HG02973 (cell line): ENCODE measurements around the gene NOX5.

Experiments
- ATAC-seq: cut with Tn5 transposase; IDR thresholded peaks from one replicate; pipeline ENCODE4 v1.9.1; 2021; ENCODE audit warnings: moderate library complexity; ENCODE audit not compliant: unreplicated experiment

NOX5 gene

DNA sequence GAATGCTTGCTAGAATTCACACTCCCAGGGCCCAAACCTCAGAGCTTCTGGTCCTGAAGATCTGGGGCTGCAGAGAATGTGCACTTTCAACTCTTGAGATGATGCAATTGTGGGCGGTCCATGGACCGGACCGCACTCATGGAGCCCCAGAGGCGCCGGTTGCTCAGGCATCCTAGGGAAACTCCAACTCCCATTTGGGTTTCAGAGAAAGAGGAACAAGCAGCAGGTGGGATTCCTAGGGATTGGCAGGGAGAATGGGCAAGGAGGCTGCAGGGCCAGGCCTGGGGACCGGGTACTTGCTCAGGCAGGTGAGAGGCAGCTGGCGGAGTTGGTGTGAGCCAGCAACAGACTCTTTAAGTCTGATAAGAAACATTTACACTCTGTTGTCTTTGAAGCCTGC is 3.5 kb downstream of the NOX5 start:
- ATAC-seq = no peak

DNA sequence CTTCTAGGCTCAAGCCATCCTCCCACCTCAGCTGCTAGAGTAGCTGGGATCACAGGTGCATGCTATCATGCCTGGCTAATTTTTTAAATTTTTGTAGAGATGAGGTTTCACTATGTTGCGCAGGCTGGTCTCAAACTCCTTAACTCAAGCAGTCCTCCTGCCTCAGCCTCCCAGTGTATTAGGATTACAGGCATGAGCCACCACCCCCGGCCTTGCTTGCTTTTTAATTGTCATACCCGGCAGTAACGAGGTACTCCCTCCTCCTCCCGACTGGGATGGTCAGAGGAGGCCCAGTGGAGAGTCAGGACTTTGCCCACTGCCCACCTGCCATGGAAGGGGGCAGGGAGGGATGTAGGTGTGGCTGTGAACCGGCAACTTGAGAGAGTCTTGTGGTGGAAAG is 4.5 kb downstream of the NOX5 start:
- no peak for ATAC-seq

DNA sequence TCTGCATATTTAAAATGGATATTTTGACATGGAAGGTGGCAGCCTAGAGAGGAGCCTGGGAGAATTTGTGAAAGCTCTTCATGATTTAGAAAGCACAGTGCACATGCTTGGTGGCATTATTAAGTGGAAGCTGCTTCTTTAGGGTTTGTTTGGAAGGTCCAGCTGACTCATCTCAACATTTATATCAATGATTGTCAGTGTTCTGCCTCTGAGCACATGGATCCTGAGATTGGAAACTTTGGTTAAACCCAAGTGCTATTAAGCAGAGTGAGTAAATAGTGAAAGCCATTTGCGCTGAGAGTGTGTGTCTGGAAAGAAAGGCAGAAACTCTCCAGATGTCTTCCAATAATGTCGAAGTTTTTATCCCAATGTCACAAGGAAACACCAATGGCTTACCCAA is 7.4 kb downstream of the NOX5 start:
- ATAC-seq = no peak

DNA sequence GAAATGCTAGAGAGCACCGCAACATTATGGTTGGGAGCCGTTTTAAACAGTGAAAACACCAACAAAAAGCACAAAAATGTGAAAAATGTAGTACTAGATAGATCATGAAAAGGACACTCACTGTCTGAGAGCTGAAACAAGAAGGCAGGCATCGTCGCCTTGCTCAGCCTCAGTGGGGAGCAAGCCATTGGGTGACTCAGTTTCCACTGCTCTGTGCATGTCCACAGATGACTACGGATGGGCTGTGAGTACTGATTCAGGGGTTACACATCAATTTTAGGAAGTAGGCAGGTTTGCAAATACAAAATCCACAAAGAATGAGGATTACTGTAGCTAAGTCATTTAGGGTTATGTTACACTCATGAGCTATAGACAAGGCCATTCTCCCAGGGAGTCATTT is 10.8 kb downstream of the NOX5 start:
- ATAC-seq = no peak

DNA sequence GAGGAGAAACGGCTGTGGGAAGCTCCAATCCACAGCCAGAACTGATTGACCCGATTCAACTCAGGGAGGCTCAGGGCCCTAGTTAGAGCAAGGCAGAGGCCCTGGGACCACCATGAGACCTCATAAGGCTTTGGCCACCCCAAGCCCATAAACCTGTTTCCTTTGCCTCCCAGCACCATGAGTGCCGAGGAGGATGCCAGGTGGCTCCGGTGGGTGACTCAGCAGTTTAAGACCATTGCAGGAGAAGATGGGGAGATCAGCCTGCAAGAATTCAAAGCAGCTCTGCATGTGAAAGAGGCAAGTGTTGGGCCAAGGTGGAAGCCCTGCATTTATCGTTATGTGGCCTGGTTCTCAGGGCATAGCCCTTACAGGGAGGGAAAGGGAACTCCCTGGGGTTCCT is 11.9 kb downstream of the NOX5 start:
- no peak for ATAC-seq

DNA sequence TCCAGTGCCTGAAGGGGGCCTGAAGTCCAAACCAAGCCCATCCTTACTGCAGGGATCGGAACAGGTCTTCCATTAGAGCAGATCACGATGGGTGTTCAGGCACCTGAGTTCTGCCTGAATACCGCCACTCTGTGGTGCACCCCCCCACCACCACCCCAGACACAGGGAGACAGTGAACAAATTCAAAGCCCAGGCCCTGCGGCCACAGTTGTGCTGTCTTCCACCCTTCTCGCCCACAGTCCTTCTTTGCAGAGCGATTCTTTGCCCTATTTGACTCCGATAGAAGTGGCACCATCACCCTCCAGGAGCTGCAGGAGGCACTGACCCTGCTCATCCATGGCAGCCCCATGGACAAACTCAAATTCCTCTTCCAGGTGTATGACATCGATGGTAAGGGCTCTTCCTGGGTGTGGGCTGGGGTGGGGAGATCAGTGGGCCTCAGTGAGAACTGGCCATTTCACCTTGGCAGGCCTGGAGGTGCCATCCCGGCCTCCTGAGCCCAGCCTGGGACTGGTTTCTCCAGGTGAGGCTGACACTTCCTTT is 13.6 kb downstream of the NOX5 start:
- no peak for ATAC-seq

DNA sequence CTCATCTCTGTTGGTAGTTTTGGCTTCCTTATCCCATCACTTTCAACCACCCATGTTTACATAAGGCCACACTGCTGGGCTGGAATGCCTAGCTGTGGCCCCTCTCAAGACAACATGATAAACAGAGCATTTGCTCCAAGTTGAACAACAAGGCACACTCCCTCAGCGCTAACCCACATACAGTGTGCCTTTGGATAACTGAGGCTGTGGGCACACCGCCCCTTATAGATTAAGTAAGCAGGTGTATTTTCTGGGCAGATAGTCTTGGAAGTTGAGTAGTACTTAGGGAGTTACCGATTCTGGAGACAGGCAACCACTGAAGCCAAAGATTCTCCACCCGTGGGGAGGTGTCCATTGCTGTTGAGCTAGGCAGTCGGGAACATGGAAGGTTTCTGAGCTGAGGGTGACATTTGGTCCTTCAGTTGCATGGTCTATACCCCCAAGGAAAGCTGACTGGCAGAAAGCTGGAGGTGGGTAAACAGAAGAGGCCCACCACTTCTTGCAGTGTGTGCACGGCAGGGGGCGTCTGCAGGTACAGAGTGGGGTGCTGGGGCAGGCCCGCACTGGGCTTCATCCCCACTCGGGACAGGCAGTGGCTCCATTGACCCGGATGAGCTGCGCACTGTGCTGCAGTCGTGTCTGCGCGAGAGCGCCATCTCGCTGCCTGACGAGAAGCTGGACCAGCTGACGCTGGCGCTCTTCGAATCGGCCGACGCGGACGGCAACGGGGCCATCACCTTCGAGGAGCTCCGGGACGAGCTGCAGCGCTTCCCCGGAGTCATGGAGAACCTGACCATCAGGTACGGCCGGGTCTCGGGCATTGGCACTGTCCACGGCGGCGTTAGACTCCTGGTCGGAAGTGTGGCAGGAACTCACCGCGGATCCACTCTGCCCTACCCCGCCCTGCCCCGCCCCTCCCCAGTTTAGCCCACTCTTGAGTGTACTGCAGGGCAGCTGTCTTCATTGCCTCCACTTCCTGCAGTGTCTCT is 16.8 kb downstream of the NOX5 start:
- no peak for ATAC-seq

DNA sequence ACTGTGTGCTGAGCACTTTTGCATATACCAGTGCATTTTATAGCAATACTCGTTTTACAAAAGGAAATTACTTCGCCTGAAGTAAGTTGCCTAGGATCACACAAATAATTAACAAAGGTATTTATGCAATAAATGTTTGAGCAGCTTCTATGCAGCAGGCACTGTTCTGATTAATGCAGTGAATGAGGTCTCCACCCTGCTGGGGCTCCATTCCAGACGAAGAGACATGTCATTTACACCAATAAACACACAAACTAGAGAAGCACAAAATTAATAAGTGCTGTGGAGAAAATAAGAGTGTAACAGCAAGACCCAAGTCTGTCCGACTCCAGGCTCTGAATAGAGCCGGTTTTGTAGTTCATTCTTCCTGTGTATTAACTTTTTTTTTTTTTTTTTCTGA is 17.5 kb downstream of the NOX5 start:
- no peak for ATAC-seq

DNA sequence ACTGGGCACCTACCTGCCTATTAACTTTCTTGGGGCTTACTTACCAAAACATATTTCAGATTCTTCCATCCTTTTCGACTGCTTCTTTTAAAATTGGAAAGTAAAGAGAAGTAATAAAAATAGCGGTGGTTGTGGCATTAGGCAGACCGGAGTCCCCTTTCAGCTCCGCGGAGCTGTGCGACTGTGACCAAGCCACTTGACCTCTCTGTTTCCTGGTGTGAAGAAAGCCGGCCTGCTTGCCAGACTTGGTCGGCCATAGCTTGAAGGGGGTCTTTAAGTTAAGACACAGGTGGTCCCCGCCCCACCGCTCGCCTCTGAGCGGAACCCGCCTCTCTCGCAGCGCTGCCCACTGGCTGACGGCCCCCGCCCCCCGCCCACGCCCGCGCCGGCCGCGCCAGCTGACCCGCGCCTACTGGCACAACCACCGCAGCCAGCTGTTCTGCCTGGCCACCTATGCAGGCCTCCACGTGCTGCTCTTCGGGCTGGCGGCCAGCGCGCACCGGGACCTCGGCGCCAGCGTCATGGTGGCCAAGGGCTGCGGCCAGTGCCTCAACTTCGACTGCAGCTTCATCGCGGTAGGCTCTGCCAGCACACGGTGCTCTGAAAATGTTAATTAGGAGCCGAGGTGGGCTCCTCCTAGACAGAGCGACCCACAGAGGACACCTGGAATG is 18.3 kb downstream of the NOX5 start:
- ATAC-seq = no peak

DNA sequence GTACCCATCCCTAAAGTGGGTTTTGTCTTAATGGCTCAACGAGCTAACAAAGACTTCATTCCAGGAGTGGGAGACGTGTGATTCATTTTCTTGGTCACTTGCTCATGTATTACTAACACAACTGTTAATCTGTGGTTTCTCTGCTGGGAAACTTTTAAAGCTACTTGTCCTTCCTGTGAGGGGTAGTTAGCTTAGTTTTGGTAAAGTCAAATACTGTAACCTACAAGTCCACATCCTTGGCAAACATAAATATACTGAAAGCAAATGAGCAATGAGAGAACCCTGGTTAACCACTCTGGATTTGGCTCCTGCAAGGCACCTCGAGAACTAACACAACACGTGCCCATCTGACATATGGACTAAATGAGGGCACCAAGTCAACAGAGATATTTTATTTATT is 19.9 kb downstream of the NOX5 start:
- ATAC-seq = no peak

DNA sequence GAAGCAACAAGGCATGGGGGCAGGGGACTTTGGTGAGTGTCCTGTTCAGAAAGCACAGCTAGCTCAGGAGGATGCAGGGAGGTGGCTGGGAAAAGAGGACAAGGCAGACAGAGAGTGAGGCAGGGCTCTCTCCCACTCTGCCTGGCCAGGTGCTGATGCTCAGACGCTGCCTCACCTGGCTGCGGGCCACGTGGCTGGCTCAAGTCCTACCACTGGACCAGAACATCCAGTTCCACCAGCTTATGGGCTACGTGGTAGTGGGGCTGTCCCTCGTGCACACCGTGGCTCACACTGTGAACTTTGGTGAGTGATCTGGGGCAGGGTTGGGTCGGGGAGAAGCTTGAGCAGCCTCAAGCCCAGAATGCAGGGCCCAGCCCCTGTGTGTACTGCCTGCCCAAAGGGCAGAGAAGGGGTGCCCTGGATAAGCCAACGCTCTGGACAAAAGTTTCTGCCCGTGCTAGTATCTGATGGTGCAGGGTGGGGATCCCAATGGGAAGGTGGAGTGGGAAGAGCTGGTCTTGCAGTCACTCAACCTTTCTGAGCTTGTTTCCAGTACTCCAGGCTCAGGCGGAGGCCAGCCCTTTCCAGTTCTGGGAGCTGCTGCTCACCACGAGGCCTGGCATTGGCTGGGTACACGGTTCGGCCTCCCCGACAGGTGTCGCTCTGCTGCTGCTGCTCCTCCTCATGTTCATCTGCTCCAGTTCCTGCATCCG is 20.9 kb downstream of the NOX5 start:
- ATAC-seq = no peak

DNA sequence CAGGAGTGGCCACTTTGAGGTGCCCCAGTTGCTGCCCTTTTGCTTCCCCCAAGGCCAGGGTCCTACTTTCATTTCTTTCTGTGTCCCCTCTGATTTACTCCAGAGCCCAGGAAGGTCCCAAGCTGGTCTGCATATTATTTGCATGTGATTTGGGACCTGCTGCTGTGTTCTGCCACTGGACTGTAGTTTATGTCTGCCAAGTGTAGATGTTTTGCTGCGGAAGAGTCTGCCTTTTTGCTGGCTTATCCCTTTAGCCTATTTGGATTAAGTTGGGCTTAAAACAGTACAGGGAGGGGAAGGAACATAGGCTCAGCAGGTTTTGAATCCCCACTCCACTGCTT is 21.4 kb downstream of the NOX5 start:
- ATAC-seq = no peak

DNA sequence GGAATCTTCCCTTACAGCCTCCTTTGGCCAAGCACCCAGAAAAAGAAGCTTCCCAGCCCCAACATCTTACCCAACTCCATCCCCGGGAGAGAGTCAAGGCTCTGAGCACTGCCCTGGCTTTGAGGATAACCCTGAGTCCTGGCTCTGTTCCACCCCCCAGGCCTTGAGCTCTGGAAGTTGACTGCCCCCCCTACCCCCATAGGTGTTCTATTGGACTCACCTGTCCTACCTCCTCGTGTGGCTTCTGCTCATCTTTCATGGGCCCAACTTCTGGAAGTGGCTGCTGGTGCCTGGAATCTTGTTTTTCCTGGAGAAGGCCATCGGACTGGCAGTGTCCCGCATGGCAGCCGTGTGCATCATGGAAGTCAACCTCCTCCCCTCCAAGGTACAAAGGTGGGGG is 22.3 kb downstream of the NOX5 start:
- no peak for ATAC-seq

DNA sequence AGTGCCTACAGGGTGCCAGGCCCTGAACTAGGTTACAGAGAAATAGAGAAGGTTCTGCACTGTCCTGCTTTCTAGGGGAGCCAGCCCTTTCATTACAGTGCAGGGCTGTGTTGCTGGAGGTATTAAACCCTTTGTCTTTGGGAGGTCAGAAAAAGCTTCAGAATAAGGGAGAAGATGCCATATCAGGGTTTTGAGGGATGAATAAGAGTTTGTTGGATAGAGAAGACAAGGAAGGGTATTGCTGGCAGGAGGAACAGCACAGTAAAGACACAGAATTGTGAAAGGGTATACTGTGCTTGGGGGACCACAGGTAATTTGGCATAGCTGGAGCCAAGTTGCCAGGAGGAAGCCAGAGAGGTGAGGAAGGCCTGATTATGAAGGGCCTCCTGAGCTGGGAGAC is 23.0 kb downstream of the NOX5 start:
- ATAC-seq = no peak

DNA sequence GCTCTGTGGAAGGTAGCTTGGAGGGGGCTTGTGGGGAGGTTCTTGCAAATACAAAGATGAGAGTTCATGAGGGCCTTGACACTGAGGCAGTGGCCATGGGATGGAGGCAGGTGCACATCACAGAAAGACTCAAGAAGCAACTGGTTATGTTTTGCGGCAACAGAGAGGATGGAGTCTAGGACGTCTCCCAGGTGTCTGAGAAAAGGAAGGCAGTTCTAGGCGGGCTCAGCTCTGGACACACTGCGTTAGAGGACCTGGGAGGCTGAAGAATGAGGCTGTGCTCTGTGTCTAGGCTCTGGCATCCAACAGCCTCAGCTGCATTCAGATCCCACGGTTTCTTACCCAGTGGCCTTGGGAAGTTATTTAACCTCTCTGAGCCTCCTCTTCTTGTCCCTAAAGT is 23.5 kb downstream of the NOX5 start:
- no peak for ATAC-seq

DNA sequence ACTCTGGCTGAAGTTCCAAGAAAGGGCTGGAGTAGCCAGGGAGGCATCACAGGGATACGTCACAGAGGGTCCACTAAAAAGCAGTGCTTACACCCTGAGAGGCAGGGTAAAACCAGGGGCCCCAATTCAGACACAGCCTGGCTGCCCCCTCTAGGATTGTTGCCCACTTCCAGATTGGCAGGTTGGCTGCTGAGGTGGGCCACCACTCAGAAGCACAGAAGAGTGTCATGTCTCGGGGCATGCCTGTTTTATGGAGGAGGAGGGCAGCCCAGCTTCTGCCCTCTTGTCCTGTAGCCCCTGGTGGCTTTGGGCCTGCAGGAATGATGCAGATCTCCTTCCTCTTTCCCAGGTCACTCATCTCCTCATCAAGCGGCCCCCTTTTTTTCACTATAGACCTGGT is 24.0 kb downstream of the NOX5 start:
- ATAC-seq = no peak

DNA sequence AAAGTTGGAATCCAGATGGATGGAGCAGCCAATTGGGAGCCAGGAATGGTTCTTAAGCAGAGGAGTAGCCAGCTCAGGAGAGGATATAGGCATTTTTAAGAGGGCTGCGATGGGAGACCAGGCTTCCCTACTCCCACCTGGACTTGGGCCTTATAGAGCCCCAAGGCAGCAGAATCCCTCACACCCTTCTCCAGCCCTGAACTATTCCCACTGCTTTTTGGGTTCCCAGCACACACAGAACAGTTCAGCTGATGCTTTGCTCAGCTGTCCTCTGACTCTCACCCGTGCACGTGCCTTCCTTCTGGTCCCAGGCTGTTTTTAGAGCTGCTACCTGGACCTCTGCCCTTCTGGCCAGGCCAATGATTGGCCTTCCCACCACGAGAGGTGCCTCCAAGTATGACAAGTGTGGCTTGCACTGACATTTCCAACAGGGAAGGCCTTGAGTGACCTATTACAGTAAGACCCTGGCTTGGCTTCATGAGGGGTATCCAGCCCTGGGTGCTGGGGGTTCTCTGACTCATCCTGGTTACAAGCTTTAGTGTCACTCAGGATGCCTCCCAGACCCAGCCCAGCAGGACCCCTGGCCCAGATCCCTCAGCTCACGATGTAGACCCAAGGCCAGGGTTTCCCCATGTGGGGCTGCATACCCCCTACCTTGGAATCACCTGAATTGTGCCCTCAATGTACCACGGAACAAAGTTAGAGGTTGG is 25.2 kb downstream of the NOX5 start:
- ATAC-seq = no peak

DNA sequence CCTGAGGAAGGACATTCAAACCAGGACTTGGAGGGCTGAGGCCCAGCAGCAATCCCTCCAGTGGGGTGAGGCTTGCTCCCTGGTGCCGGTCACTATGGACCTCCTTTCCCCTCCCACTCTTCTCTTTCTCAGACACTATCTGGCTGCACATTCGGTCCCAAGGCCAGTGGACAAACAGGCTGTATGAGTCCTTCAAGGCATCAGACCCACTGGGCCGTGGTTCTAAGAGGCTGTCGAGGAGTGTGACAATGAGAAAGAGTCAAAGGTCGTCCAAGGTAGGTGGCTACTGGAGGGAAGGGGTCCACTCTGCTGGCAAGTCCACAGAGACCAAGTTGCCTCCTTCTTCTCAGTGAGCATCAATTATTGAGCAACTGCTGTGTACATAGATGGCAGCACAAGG is 28.0 kb downstream of the NOX5 start:
- no peak for ATAC-seq

DNA sequence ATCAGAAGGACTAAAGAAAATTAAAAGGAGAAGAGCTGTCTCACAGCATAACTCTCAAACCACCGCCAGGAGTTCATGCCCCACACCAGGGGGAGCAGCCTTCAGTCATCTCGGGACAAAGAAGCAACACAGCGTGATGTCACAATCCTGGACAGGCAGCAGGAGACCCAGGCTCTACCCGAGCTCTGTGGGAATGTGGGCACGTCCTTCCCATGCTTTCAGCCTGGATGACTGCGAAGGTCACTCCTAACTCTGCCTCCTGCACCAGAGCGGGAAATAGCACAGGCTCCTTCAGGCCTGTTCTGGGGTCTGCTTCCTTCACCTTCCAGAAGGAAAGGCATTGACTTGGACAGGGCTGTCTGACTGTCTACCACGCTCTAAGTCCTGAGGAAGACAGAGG is 31.3 kb downstream of the NOX5 start:
- ATAC-seq = no peak

DNA sequence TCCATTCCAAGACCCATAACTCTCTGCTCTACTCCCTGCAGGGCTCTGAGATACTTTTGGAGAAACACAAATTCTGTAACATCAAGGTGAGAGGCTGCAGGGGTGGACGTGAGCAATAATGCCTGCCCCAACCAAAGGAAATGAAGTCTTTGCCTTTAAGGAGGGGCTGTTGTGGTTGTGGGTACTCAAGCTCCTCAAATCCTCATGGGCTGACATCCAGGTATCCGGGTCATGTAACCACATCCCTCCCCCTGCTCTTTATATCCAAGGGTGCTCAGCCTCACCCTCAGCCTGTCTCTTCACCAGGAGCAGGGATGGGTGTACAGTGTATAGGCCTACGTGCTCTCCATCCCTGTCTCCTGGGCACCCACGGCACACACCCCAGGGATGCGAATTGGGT is 32.3 kb downstream of the NOX5 start:
- ATAC-seq = no peak

DNA sequence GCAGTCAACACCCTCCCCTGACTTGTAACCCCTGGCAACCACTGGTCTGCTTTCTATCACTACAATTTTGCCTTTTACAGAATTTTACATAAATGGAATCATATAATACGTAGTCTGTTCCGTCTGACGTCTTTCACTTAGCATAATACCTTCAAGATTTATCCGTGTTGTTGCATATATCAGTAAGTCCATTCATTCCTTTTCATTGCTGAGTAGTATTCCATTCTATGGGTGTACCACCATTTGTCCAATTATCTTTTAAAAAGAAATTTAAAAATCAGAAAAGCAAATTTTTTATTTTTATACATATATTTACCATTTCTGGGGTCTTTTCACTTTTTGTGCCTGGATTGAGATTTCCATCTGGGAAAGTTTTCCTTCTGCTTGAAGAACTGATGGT is 35.5 kb downstream of the NOX5 start:
- ATAC-seq = no peak
